ENCODE measurements around the gene CFAP57. TPM values are rescaled to one million over a fixed set of nuclear protein-coding genes. Genes with fewer than 3 reads are reported as not detected.
A peak's percentile ranks its signal among the peaks of the same experiment; 100 is the strongest.

The CFAP57 gene
- total and polyA plus RNA-seq, 2 donors (not counting 1 experiment from before 2014, with no cell fraction given) = 0.07 to 0.44 TPM

DNA sequence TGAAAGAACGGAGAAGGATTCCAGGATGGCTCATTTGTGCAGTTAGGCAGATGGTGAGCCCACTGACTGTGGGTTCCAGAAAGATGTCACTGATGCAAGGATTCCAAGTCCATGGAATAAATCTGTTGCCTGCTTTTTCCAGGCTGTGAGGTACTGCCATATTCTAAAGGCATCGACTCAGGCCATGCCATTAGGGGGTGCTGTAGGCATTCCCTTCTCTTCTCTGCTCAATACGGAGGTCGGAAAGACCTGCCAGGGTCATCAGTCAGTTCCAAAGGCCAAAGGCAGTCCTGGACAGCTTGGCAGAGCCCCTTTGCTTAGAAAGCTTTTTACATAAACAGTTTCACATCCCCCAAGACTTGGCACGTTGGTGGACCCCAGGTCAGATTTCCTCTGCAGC, 66.0 kb downstream of the CFAP57 start:
- Histone ChIP-seq H3K9ac (ENCODE audit: low read length) (no peak overlapping the region), H3K4me1 (ENCODE audit: control insufficient read depth in 2 of 2, insufficient read depth in 2 of 2, low read length in 2 of 2) (peaks cover 27 to 31% of the 10 kb centered on the region in 2 donors), H3K27ac (ENCODE audit: low read length in 2 of 2) (no peak overlapping the region), H3K79me2 (ENCODE audit: control insufficient read depth, insufficient read depth, low read length) (no peaks in the 10 kb centered on the region), H3K9me3 (ENCODE audit: control extremely low read depth in 1 of 3, control insufficient read depth in 2 of 3, insufficient read depth in 1 of 3, low read length in 2 of 3) (no peaks in the 10 kb centered on the region), H2AFZ (ENCODE audit: insufficient read depth, low read depth, low read length, poor library complexity, severe bottlenecking) (no peak overlapping the region), H3K27me3 (replicated peaks in 1 of 4; ENCODE audit: control extremely low read depth in 1 of 4, control insufficient read depth in 3 of 4, insufficient read depth in 4 of 4, low read length in 3 of 4) (peaks cover 0 to 2% (median 0%) of the 10 kb centered on the region in 4 experiments), H4K20me1 (ENCODE audit: control insufficient read depth, insufficient read depth, low read length, poor library complexity, severe bottlenecking) (no peaks in the 10 kb centered on the region), H3K4me3 (ENCODE audit: control extremely low read depth in 1 of 5, extremely low read depth in 1 of 5, insufficient read depth in 1 of 5, low read depth in 2 of 5, low read length in 4 of 5) (no peak overlapping the region), H3K36me3 (replicated peaks in 1 of 2; ENCODE audit: control extremely low read depth in 1 of 2, control insufficient read depth in 1 of 2, extremely low read depth in 1 of 2, insufficient read depth in 2 of 2, low read length in 1 of 2) (no peaks in the 10 kb centered on the region), H3K4me2 (replicated peaks; ENCODE audit: low read depth, low read length, poor library complexity, severe bottlenecking) (peak overlapping the region; percentile 54)
- Mint-ChIP-seq H3K9me3 (ENCODE audit: insufficient read depth) (no peaks in the 10 kb centered on the region), H3K27me3 (peaks cover 4% of the 10 kb centered on the region), H3K4me3 (no peak overlapping the region), H3K4me1 (peaks cover 35% of the 10 kb centered on the region), H3K27ac (peak overlapping the region; percentile 90)
- ATAC-seq (ENCODE audit: low read depth) (no peak), DNase-seq (peak; percentile 40)
- ChIA-PET CTCF (interaction anchor here (1.4 to 3.4 kb wide), 8 partner anchors 11 to 175 kb away, joined by 4 to 54 read pairs (median 8); partner anchors contain the start of genes CDC20, ELOVL1, MED8 and SZT2), POLR2A (interaction anchor here (2.3 kb wide), 1 partner anchor 130 kb away, joined by 12 read pairs; the partner anchor contains the start of gene ELOVL1)
- intact Hi-C loops (cut with micrococcal nuclease) = loop anchor here (1.0 to 2.0 kb wide), 2 partner anchors 17 to 176 kb away; no protein-coding TSS in a partner anchor
- TF ChIP-seq CTCF (IDR thresholded peaks at IDR 0.05) (no peak), EZH2 (IDR thresholded peaks at IDR 0.05; ENCODE audit: borderline replicate concordance, insufficient read depth, low read depth, low read length, poor library complexity, severe bottlenecking) (no peak)
- WGBS (ENCODE audit: insufficient coverage) = 34% methylated on average over 4 of the region's 5 CpGs

DNA sequence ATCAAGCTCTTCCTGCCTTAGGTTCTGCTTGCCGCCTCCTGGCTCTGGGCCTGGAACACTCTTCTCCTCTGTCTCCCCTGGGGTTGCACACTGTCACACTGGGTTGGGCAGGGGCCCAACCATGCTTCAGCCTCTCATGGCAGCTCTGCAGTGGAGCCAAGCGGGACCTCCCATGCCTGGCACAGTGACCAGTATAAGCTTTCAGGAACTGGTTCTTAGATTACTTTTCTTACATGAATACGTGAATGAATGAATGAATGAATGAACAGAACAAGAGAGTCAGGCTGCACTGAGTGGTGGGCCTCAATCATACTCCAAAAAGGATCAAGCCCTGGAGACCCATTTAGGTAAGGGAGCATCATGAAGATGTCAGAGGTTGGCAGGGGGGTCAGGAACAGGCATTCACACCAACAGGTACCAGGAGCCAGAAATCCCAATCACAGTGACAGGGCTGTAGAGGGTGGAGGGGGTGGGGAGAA, 66.9 kb downstream of the CFAP57 start:
- Histone ChIP-seq H4K20me1 (ENCODE audit: control insufficient read depth, insufficient read depth, low read length, poor library complexity, severe bottlenecking) (no peaks in the 10 kb centered on the region), H3K36me3 (replicated peaks in 1 of 2; ENCODE audit: control extremely low read depth in 1 of 2, control insufficient read depth in 1 of 2, extremely low read depth in 1 of 2, insufficient read depth in 2 of 2, low read length in 1 of 2) (no peaks in the 10 kb centered on the region), H2AFZ (ENCODE audit: insufficient read depth, low read depth, low read length, poor library complexity, severe bottlenecking) (no peak overlapping the region), H3K27me3 (replicated peaks in 1 of 4; ENCODE audit: control extremely low read depth in 1 of 4, control insufficient read depth in 3 of 4, insufficient read depth in 4 of 4, low read length in 3 of 4) (peaks cover 0 to 6% (median 0%) of the 10 kb centered on the region in 4 experiments), H3K79me2 (ENCODE audit: control insufficient read depth, insufficient read depth, low read length) (no peaks in the 10 kb centered on the region), H3K27ac (ENCODE audit: low read length in 2 of 2) (peak overlapping the region; percentile 11 to 70), H3K4me2 (replicated peaks; ENCODE audit: low read depth, low read length, poor library complexity, severe bottlenecking) (peak overlapping the region; percentile 54), H3K4me3 (ENCODE audit: control extremely low read depth in 1 of 5, extremely low read depth in 1 of 5, insufficient read depth in 1 of 5, low read depth in 2 of 5, low read length in 4 of 5) (peak overlapping the region in 1 of 5 experiments; percentile 12), H3K4me1 (ENCODE audit: control insufficient read depth in 2 of 2, insufficient read depth in 2 of 2, low read length in 2 of 2) (peaks cover 27 to 31% of the 10 kb centered on the region in 2 donors), H3K9me3 (ENCODE audit: control extremely low read depth in 1 of 3, control insufficient read depth in 2 of 3, insufficient read depth in 1 of 3, low read length in 2 of 3) (no peaks in the 10 kb centered on the region), H3K9ac (ENCODE audit: low read length) (no peak overlapping the region)
- H3K4me1 Mint-ChIP-seq = peaks cover 35% of the 10 kb centered on the region
- CTCF ChIA-PET = interaction anchor here (0.7 to 3.4 kb wide), 14 partner anchors 10 to 767 kb away, joined by 3 to 54 read pairs (median 4); partner anchors contain the start of genes CDC20, ELOVL1, MED8 and SZT2
- no peak for DNase-seq
- peak; percentile 40 for ATAC-seq (ENCODE audit: low read depth)
- TF ChIP-seq EZH2 (IDR thresholded peaks at IDR 0.05; ENCODE audit: borderline replicate concordance, insufficient read depth, low read depth, low read length, poor library complexity, severe bottlenecking) = no peak
- no peak for TF ChIP-seq CTCF (IDR thresholded peaks at IDR 0.05)
- H3K27ac Mint-ChIP-seq = peak overlapping the region; percentile 90
- no peaks in the 10 kb centered on the region for H3K27me3 Mint-ChIP-seq
- H3K9me3 Mint-ChIP-seq (ENCODE audit: insufficient read depth) = no peaks in the 10 kb centered on the region
- WGBS (ENCODE audit: insufficient coverage) = 42% methylated on average over 3 of the region's 3 CpGs
- intact Hi-C loops (cut with micrococcal nuclease) = loop anchor here (1.0 to 2.0 kb wide), 4 partner anchors 12 to 175 kb away; partner anchors contain the start of gene ELOVL1
- POLR2A ChIA-PET = interaction anchor here (0.6 to 2.3 kb wide), 4 partner anchors 116 to 695 kb away, joined by 3 to 12 read pairs (median 4); partner anchors contain the start of genes ARTN, ELOVL1 and HYI
- peak overlapping the region; percentile 69 for H3K4me3 Mint-ChIP-seq
